ENCODE data around the gene CD8A. TPM values are rescaled to one million over a fixed set of nuclear protein-coding genes. Genes with fewer than 3 reads are reported as not detected.

CD8A gene
- total RNA-seq, 2 experiments from 2014 or later, result 433 TPM

GRCh38 chr2:86788165-86788564, 2.5 kb downstream of the CD8A start:
- ChIA-PET POLR2A (interaction anchor here (0.6 to 4.0 kb wide), 4 partner anchors 20 to 346 kb away, joined by 3 to 65 read pairs (median 4); no protein-coding TSS in a partner anchor), CTCF (interaction anchor here (3.6 kb wide), 1 partner anchor 20 kb away, joined by 42 read pairs; no protein-coding TSS in a partner anchor)

DNA sequence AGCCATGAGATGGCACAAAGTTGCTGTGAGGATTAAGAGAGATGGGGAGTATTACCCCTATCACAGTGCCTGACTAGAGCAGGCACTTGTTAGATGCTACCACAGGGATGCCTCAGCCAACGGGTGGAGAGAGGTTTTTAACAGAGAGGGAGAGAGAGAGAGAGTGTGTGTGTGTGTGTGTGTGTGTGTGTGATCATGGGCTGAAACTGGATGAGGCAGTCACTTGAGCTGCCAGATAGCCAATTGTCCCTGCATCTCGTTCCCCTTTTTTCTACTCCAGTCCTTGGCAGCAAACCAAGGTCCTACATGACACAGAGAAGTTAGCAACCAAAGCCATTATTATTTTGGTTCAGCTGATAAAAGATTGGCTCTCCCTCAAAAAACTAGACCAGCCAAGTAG, 3.0 kb downstream of the CD8A start:
- CTCF ChIA-PET, result interaction anchor here (3.6 kb wide), 1 partner anchor 20 kb away, joined by 42 read pairs; no protein-coding TSS in a partner anchor
- POLR2A ChIA-PET, result interaction anchor here (0.6 to 4.0 kb wide), 5 partner anchors 20 to 346 kb away, joined by 3 to 65 read pairs (median 3); no protein-coding TSS in a partner anchor

- POLR2A ChIA-PET, result interaction anchor here (0.9 to 4.9 kb wide), 9 partner anchors 9 to 164 kb away, joined by 3 to 65 read pairs (median 5); no protein-coding TSS in a partner anchor
- CTCF ChIA-PET, result interaction anchor here (0.6 to 3.6 kb wide), 7 partner anchors 21 to 37 kb away, joined by 3 to 42 read pairs (median 3); no protein-coding TSS in a partner anchor
These were observed 4.6 kb downstream of the CD8A start for GRCh38 chr2:86786001-86786536.

- ChIA-PET CTCF (interaction anchor here (0.6 to 3.6 kb wide), 4 partner anchors 20 to 29 kb away, joined by 3 to 42 read pairs (median 4); no protein-coding TSS in a partner anchor), POLR2A (interaction anchor here (1.0 to 4.9 kb wide), 6 partner anchors 10 to 39 kb away, joined by 3 to 65 read pairs (median 10); no protein-coding TSS in a partner anchor)
These were observed 5.3 kb downstream of the CD8A start for GRCh38 chr2:86785456-86785855.

DNA sequence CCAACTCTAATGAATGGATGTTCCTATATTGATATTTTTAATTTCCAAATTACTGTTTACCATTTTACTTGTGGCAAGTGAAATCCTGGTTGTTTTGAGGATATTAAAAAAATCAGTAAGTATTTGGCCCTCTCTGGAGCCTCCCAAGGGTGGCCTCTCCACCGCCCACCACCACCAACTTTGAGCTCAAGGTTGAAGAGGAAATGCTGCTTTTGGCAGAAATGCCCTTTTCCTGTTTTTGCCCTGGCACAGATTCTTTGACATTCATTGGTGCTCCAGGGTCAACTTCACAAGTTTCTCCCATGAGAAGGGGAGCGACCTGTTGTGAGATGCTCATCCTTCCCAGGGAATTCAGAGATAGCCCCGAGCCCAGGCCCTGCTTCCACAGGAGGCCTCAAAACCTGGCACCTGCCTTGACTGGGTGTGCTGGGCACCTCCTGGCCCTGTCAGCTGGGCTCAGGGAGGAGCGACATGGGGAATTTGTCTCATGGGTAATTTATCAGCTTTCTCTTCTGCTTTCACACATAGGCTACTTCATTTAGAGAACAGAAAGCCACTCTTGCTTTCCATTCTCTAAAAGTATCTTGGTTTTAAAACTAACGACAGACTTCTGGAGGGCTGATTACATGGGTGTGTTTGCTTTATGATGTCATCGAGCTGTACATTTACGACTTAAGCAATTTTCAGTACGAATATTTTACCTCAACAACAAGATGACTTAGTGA, 6.9 kb downstream of the CD8A start:
- CTCF ChIA-PET, result interaction anchor here (1.2 to 2.6 kb wide), 2 partner anchors 24 to 42 kb away, joined by 3 to 10 read pairs; no protein-coding TSS in a partner anchor
- POLR2A ChIA-PET, result interaction anchor here (0.6 to 4.9 kb wide), 5 partner anchors 8 to 161 kb away, joined by 3 to 51 read pairs (median 6); no protein-coding TSS in a partner anchor

DNA sequence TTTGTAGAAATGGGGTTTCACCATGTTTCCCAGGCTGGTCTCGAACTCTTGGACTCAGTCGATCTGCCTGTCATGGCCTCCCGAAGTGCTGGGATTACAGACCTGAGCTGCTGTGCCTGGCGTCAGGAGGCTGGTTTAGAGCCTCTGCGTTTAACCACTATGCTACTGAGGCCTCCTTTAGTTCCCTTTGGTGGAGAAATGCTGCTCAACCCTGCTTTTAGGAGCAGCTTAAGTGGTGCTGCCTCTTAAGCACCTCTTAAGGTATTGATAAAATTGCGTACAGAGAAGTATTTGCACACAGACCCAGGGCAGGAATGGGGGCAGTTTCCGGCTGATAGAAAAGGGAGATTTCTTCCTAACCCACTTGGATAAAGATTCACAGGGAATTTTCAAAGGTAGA, 8.0 kb downstream of the CD8A start:
- POLR2A ChIA-PET, result interaction anchor here (0.6 to 4.9 kb wide), 2 partner anchors 13 to 42 kb away, joined by 3 to 51 read pairs; no protein-coding TSS in a partner anchor
- CTCF ChIA-PET, result interaction anchor here (0.5 to 2.6 kb wide), 4 partner anchors 14 to 25 kb away, joined by 3 to 10 read pairs (median 4); no protein-coding TSS in a partner anchor

GRCh38 chr2:86781363-86781762, 9.3 kb downstream of the CD8A start:
- CTCF ChIA-PET, result interaction anchor here (0.6 to 1.7 kb wide), 2 partner anchors 15 to 84 kb away, joined by 3 to 8 read pairs; no protein-coding TSS in a partner anchor
- POLR2A ChIA-PET, result interaction anchor here (1.5 kb wide), 1 partner anchor 20 kb away, joined by 3 read pairs; no protein-coding TSS in a partner anchor

DNA sequence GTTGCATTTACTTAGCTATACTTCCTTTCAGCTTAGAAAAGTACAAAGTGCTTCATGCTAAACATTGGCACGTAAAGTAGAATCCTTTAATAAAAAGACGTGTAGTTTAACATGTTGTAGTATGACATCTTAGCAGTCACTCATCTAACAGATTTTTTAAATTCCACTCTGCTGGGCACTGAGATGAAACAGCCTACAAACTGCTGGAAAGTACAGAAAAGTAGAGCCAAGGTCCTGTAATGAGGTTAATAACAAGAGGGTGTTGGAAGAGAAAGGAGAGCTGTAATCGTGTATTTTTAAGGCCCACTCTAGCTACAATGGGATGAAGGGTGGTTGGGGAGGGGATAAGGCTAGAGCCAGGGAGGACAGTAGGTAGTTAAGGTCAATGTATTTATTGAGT, 10.7 kb downstream of the CD8A start:
- POLR2A ChIA-PET, result no interaction called here

DNA sequence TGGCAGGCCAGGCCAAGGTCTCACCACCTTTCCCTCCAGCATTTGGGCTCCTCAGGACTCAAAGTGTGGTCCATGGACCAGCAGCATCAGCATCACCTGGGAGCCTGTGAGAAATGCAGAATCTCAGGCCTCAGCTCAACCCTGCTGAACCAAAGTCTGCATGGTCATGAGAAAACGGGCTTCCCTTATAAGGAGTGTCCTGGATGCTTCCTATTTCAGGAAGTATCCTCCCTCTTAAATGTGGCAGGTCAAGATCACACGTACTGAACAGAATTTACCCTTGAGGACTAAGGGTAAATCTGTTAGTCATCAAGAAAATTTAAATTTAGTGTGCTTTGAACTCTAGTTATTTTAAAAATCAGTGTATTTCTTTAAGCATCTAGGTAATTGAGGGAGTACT, 11.8 kb downstream of the CD8A start:
- CTCF ChIA-PET, result interaction anchor here (0.9 kb wide), 1 partner anchor 15 kb away, joined by 3 read pairs; no protein-coding TSS in a partner anchor
- POLR2A ChIA-PET, result no interaction called here

More for the DNA sequence above, 10.7 kb downstream of the CD8A start:
- CTCF ChIA-PET, result interaction anchor here (1.0 to 1.7 kb wide), 3 partner anchors 14 to 26 kb away, joined by 3 to 8 read pairs (median 3); no protein-coding TSS in a partner anchor

DNA sequence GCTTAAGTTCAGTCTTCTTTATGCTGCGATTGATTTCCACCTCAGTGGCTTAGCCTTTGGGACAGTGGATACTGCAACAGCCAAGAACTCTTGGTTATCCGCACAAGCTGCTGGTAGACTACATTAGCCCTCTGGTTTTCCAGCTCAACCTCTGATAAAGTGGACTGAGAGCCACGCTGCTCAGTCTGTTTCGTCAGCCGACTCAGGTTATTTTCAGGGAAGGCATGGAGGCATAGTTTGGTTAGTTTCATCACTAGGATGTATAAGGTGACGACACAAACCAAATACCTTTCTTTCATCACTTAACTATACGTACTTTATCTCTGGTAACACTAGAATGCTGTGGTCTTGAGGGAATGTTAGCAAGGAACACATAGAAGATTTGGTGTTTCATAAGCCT, 14.2 kb downstream of the CD8A start:
- POLR2A ChIA-PET, result no interaction called here
- CTCF ChIA-PET, result interaction anchor here (0.6 to 0.8 kb wide), 2 partner anchors 11 to 18 kb away, joined by 3 read pairs; no protein-coding TSS in a partner anchor

- POLR2A ChIA-PET, result interaction anchor here (0.7 kb wide), 1 partner anchor 9 kb away, joined by 7 read pairs; no protein-coding TSS in a partner anchor
These were observed 15.4 kb downstream of the CD8A start for GRCh38 chr2:86775338-86775737.

DNA sequence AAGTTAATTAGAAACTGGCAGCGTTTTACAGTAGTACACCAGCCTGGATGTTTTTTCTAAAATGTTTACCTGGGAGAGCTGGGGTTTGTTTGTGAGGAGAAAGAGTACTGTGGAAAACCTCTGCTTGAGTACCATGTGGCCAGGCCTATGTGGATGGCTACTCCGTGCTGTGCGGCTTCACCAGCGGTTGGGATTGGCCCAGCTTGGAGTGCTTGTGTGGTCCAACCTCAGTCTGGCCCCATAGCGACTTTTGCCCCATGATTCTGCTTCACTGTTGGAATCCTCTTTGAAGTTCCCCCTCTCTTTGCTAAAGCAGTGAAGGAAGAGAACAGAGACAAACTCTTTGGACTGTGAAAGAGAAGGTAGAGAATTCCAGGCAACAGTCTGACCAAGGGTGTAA, 15.9 kb downstream of the CD8A start:
- ChIA-PET POLR2A (interaction anchor here (0.7 kb wide), 1 partner anchor 9 kb away, joined by 7 read pairs; no protein-coding TSS in a partner anchor), CTCF (interaction anchor here (0.6 to 1.2 kb wide), 2 partner anchors 10 to 545 kb away, joined by 3 to 5 read pairs; no protein-coding TSS in a partner anchor)

More at GRCh38 chr2:86775338-86775737, 15.4 kb downstream of the CD8A start:
- CTCF ChIA-PET, result interaction anchor here (0.6 to 1.2 kb wide), 2 partner anchors 10 to 546 kb away, joined by 3 to 5 read pairs; no protein-coding TSS in a partner anchor

- CTCF ChIA-PET, result no interaction called here
- POLR2A ChIA-PET, result no interaction called here
These were observed 18.1 kb downstream of the CD8A start for GRCh38 chr2:86772611-86773010.

GRCh38 chr2:86770816-86771301, 19.9 kb downstream of the CD8A start:
- ChIA-PET CTCF (interaction anchor here (1.1 kb wide), 1 partner anchor 18 kb away, joined by 3 read pairs; no protein-coding TSS in a partner anchor), POLR2A (no interaction called here)

- ChIA-PET POLR2A (no interaction called here), CTCF (interaction anchor here (0.6 kb wide), 1 partner anchor 45 kb away, joined by 3 read pairs; no protein-coding TSS in a partner anchor)
These were observed 20.9 kb downstream of the CD8A start for GRCh38 chr2:86769838-86770237.

DNA sequence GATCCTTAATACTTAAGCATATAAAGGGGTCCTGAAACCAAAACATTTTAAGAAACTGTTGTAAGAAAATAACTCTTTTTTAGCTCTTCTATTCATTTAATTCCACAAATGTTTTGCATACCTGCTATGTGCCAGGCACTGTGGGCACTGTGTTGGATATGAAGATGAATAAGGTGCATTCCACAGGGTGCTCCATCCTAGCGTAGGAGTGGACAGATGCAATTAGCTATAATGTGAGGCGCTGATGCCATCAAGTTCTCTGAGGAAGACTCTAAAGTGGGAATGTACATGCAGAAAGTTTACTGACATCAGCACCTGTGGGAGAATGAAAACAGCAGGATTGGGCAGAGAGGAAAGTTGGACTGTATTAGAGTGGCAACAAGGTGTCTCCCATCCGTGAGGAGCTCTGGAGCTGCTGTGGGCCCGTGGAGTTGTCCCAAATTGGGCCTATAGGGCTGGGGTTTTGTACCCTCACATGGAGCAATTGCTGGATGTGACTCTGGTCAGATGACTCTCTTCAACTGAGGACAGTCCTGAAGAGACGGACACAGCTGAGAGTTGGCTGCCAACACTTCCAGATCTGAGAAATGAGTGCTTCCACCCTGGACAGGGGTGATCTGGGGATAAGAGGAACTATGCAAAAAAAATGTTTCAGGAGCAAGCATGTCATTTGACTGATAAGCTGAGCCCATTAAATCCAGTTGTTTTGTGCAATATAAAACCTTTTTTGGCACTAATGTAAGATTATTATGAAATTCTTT, 22.3 kb downstream of the CD8A start:
- ChIA-PET CTCF (interaction anchor here (0.7 to 1.4 kb wide), 2 partner anchors 14 to 39 kb away, joined by 3 read pairs; no protein-coding TSS in a partner anchor), POLR2A (no interaction called here)

GRCh38 chr2:86765310-86765695, 25.4 kb downstream of the CD8A start:
- ChIA-PET POLR2A (no interaction called here), CTCF (interaction anchor here (0.7 to 2.6 kb wide), 9 partner anchors 10 to 43 kb away, joined by 3 to 10 read pairs (median 4); no protein-coding TSS in a partner anchor)

DNA sequence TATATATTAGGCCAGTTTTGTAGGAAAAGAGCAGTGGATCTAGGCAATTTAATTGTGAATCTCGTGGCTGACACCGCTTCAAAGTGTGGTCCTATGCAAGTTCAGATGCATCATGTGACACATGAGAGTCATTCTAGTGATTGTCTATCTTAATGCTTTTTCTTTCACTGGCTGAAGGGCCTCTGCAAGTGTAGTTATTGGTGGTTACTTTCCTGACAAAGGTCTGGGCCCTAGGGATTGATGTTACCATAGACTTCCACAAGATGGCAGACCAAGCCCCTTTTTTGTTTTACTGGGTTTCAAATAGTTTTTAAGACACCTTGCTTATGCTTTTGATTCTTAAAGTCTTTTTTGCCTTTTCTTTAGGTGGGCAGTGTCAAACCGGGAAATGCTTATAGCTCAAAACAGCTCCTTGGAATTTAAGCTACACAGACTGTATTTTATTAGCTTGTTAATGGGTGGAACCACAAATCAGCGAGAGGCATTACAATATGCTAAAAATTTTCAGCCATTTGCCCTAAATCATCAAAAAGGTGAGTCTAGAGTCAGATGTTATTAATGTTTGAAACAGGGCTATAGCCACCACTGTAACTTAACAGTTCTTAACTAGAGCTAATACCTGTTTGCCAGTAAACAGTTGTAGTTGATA, 25.9 kb downstream of the CD8A start:
- ChIA-PET POLR2A (interaction anchor here (2.0 kb wide), 1 partner anchor 43 kb away, joined by 7 read pairs; no protein-coding TSS in a partner anchor), CTCF (interaction anchor here (0.7 to 2.6 kb wide), 12 partner anchors 10 to 43 kb away, joined by 3 to 10 read pairs (median 4); no protein-coding TSS in a partner anchor)

Data from activated CD8-positive, alpha-beta memory T cell treated with anti-CD3 and anti-CD28 coated beads for 36 hours (primary cell).